H9 (cell line): ENCODE data around the gene CHRM4. TPM values are rescaled to one million over a fixed set of nuclear protein-coding genes. Genes with fewer than 3 reads are reported as not detected.

Source experiments
- DNase-seq: peaks from one replicate; pipeline ENCODE4 v3.0.0-alpha.2; 2017
- H2AFZ ChIP-seq: one replicate; pipeline ENCODE4 v1.6.1; 2013; ENCODE audit warnings: mild to moderate bottlenecking, low read length, control low read depth, moderate library complexity
- H2AK5ac ChIP-seq: 2 replicates; pipeline ENCODE4 v1.6.1; 2013; ENCODE audit warnings: low read length, control low read depth, mixed read lengths; ENCODE audit not compliant: insufficient read length
- H2BK120ac ChIP-seq: one replicate; pipeline ENCODE4 v1.6.1; 2013; ENCODE audit warnings: low read depth, mild to moderate bottlenecking, low read length, control low read depth, inconsistent platforms; ENCODE audit not compliant: poor library complexity, severe bottlenecking
- H2BK12ac ChIP-seq: 2 replicates; pipeline ENCODE4 v1.6.1; 2013; ENCODE audit warnings: low read length, control low read depth, mixed read lengths, low read depth; ENCODE audit not compliant: insufficient read length
- H2BK15ac ChIP-seq: 2 replicates; pipeline ENCODE4 v1.6.1; 2013; ENCODE audit warnings: low read depth, low read length, control low read depth
- H2BK20ac ChIP-seq: one replicate; pipeline ENCODE4 v1.6.1; 2013; ENCODE audit warnings: low read depth, mild to moderate bottlenecking, low read length, control low read depth, inconsistent platforms; ENCODE audit not compliant: poor library complexity, severe bottlenecking
- H2BK5ac ChIP-seq: 2 replicates; pipeline ENCODE4 v1.6.1; 2013; ENCODE audit warnings: low read length, control low read depth, mixed read lengths; ENCODE audit not compliant: insufficient read length
- H3K14ac ChIP-seq: 2 replicates; pipeline ENCODE4 v1.6.1; 2013; ENCODE audit warnings: low read length, control low read depth; ENCODE audit not compliant: insufficient read depth
- H3K18ac ChIP-seq: 2 replicates; pipeline ENCODE4 v1.6.1; 2013; ENCODE audit warnings: low read depth, mild to moderate bottlenecking, mixed read lengths, low read length, control low read depth; ENCODE audit not compliant: insufficient read length
- H3K23ac ChIP-seq: 2 replicates; pipeline ENCODE4 v1.6.1; 2013; ENCODE audit warnings: low read length, control low read depth, mixed read lengths, low read depth; ENCODE audit not compliant: insufficient read length
- H3K23me2 ChIP-seq: 2 replicates; pipeline ENCODE4 v1.6.1; 2013; ENCODE audit warnings: low read depth, mild to moderate bottlenecking, mixed read lengths, low read length, control low read depth; ENCODE audit not compliant: insufficient read length, poor library complexity, severe bottlenecking
- H3K27ac ChIP-seq: 2 replicates; pipeline ENCODE4 v1.5.1; 2013; ENCODE audit warnings: low read length, control low read depth, mixed read lengths, low read depth; ENCODE audit not compliant: insufficient read length
- H3K27me3 ChIP-seq: 2 replicates; pipeline ENCODE4 v1.6.1; 2013; ENCODE audit warnings: low read length, control low read depth, inconsistent platforms; ENCODE audit not compliant: insufficient read depth
- H3K4ac ChIP-seq: 2 replicates; pipeline ENCODE4 v1.6.1; 2013; ENCODE audit warnings: low read depth, mild to moderate bottlenecking, control low read depth, inconsistent platforms, low read length, moderate library complexity
- H3K4me1 ChIP-seq: 2 replicates; pipeline ENCODE4 v1.6.1; 2013; ENCODE audit warnings: low read length, control low read depth, inconsistent platforms; ENCODE audit not compliant: insufficient read depth
- H3K4me2 ChIP-seq: 2 replicates; pipeline ENCODE4 v1.6.1; 2013; ENCODE audit warnings: low read length, control low read depth, mixed read lengths; ENCODE audit not compliant: insufficient read length, insufficient read depth
- H3K56ac ChIP-seq: 2 replicates; pipeline ENCODE4 v1.6.1; 2013; ENCODE audit warnings: low read depth, mild to moderate bottlenecking, mixed read lengths, low read length, control low read depth; ENCODE audit not compliant: insufficient read length
- H3K79me1 ChIP-seq: 2 replicates; pipeline ENCODE4 v1.6.1; 2013; ENCODE audit warnings: low read depth, mild to moderate bottlenecking, moderate library complexity, low read length, control low read depth, inconsistent platforms; ENCODE audit not compliant: insufficient read depth, poor library complexity, severe bottlenecking
- H3K79me2 ChIP-seq: 2 replicates; pipeline ENCODE4 v1.6.1; 2013; ENCODE audit warnings: low read length, control low read depth, inconsistent platforms; ENCODE audit not compliant: insufficient read depth
- H3K9ac ChIP-seq: 2 replicates; pipeline ENCODE4 v1.6.1; 2013; ENCODE audit warnings: low read length, control low read depth, mixed read lengths; ENCODE audit not compliant: insufficient read length; ENCODE audit errors: extremely low read depth
- H3K9me3 ChIP-seq: one replicate; pipeline ENCODE4 v1.6.1; 2013; ENCODE audit warnings: low read depth, low read length, inconsistent platforms; ENCODE audit not compliant: control insufficient read depth
- H3T11ph ChIP-seq: one replicate; pipeline ENCODE4 v1.6.1; 2013; ENCODE audit warnings: mild to moderate bottlenecking, low read length, control low read depth, inconsistent platforms
- H4K20me1 ChIP-seq: one replicate; pipeline ENCODE4 v1.6.1; 2013; ENCODE audit not compliant: control insufficient read depth, insufficient read length, insufficient read depth
- H4K5ac ChIP-seq: 2 replicates; pipeline ENCODE4 v1.6.1; 2013; ENCODE audit warnings: low read depth, mild to moderate bottlenecking, mixed read lengths, low read length, control low read depth; ENCODE audit not compliant: insufficient read length
- H4K8ac ChIP-seq: replicated peaks from 2 replicates; pipeline ENCODE4 v1.6.1; 2013; ENCODE audit warnings: low read length, control low read depth, mixed read lengths, low read depth; ENCODE audit not compliant: insufficient read length
- H4K91ac ChIP-seq: 2 replicates; pipeline ENCODE4 v1.6.1; 2013; ENCODE audit warnings: low read depth, mild to moderate bottlenecking, moderate library complexity, mixed read lengths, low read length, control low read depth; ENCODE audit not compliant: insufficient read length
- H3K27ac Mint-ChIP-seq, 3 experiments: 2 replicates in 2 of 3; 3 replicates in 1 of 3; pipeline ENCODE4 v1.8.0; 2020 to 2021; ENCODE audit warnings: mixed read lengths in 3 of 3, mild to moderate bottlenecking in 1 of 3, moderate library complexity in 1 of 3
- H3K27me3 Mint-ChIP-seq: 2 replicates; pipeline ENCODE4 v1.8.0; 2021; ENCODE audit warnings: low read depth, mild to moderate bottlenecking, moderate library complexity, mixed read lengths
- H3K36me3 Mint-ChIP-seq, 3 experiments: 2 replicates in 2 of 3; 3 replicates in 1 of 3; pipeline ENCODE4 v1.8.0; 2020 to 2021; ENCODE audit warnings: low read depth in 3 of 3, mixed read lengths in 3 of 3; ENCODE audit not compliant: insufficient read depth in 1 of 3
- H3K4me1 Mint-ChIP-seq, 2 experiments: 2 replicates each; pipeline ENCODE4 v1.8.0; 2020; ENCODE audit warnings: mixed read lengths in 2 of 2
- H3K4me3 Mint-ChIP-seq, 2 experiments: 2 replicates in 1 of 2; 3 replicates in 1 of 2; pipeline ENCODE4 v1.8.0; 2020 to 2021; ENCODE audit warnings: mild to moderate bottlenecking in 2 of 2, mixed read lengths in 2 of 2, moderate library complexity in 1 of 2
- H3K9me3 Mint-ChIP-seq, 2 experiments: 2 replicates in 1 of 2; 3 replicates in 1 of 2; pipeline ENCODE4 v1.8.0; 2020; ENCODE audit warnings: mild to moderate bottlenecking in 2 of 2, mixed read lengths in 2 of 2, moderate library complexity in 1 of 2
- WGBS: extraction: QIAGEN DNeasy Blood & Tissue Kit; methylation state at CpG from one replicate; pipeline ENCODE4 v1.1.7; 2013; ENCODE audit warnings: missing lambda C conversion rate, low lambda C conversion rate, mixed read lengths; ENCODE audit not compliant: insufficient read length; ENCODE audit errors: extremely low coverage; 5-methylcytosine and 5-hydroxymethylcytosine counted together
- total RNA-seq: library from RNA; stranded (reverse); gene quantifications from 2 replicates; pipeline ENCODE4 v1.2.1, GENCODE V29; 2021
- TF ChIP-seq, protein P1 (sequence below): fragments of 200-600 bp; sonication (generic); conservative IDR thresholded peaks from 3 replicates; pipeline ENCODE4 v1.8.0; 2021; ENCODE audit warnings: antibody characterized with exemption, mild to moderate bottlenecking

CHRM4 gene
- total RNA-seq, 1 experiment from 2014 or later = 1.0 TPM

GRCh38 chr11:46363031-46363407 is 28.6 kb downstream of the CHRM4 start:
- Histone ChIP-seq H2BK20ac (no peak overlapping the region), H3K9ac (no peak overlapping the region), H3K56ac (no peak overlapping the region), H3K27me3 (no peaks in the 10 kb centered on the region), H3K4ac (no peak overlapping the region), H3K4me2 (no peak overlapping the region), H2BK5ac (no peak overlapping the region), H4K91ac (no peak overlapping the region), H3K9me3 (no peaks in the 10 kb centered on the region), H3K79me2 (no peaks in the 10 kb centered on the region; the same call in 1 of the 2 replicates), H3K14ac (no peak overlapping the region), H4K5ac (no peak overlapping the region), H3K79me1 (no peaks in the 10 kb centered on the region), H3K23ac (no peak overlapping the region), H3K23me2 (no peaks in the 10 kb centered on the region), H4K8ac (no peak overlapping the region), H3K27ac (no peak overlapping the region), H2BK120ac (no peak overlapping the region), H2BK12ac (no peak overlapping the region), H2AK5ac (no peak overlapping the region), H3K4me1 (no peaks in the 10 kb centered on the region; the same call in 1 of the 2 replicates), H3T11ph (no peak overlapping the region), H2AFZ (no peak overlapping the region), H3K18ac (no peak overlapping the region), H2BK15ac (no peak overlapping the region), H4K20me1 (no peaks in the 10 kb centered on the region)
- WGBS = no CpG with 5 or more reads among the region's 9 CpGs
- no peaks in the 10 kb centered on the region for H3K9me3 Mint-ChIP-seq
- peak overlapping the region; percentile 29 to 64 (median 45); a peak in 5 of 7 replicates for H3K27ac Mint-ChIP-seq
- TF ChIP-seq, protein P1, sequence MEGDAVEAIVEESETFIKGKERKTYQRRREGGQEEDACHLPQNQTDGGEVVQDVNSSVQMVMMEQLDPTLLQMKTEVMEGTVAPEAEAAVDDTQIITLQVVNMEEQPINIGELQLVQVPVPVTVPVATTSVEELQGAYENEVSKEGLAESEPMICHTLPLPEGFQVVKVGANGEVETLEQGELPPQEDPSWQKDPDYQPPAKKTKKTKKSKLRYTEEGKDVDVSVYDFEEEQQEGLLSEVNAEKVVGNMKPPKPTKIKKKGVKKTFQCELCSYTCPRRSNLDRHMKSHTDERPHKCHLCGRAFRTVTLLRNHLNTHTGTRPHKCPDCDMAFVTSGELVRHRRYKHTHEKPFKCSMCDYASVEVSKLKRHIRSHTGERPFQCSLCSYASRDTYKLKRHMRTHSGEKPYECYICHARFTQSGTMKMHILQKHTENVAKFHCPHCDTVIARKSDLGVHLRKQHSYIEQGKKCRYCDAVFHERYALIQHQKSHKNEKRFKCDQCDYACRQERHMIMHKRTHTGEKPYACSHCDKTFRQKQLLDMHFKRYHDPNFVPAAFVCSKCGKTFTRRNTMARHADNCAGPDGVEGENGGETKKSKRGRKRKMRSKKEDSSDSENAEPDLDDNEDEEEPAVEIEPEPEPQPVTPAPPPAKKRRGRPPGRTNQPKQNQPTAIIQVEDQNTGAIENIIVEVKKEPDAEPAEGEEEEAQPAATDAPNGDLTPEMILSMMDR = no peak
- peaks cover 24 to 41% of the 10 kb centered on the region in 2 experiments for H3K4me1 Mint-ChIP-seq
- no peak for DNase-seq
- peaks cover 0 to 3% (median 2%) of the 10 kb centered on the region in 3 experiments; a peak in 5 of 7 replicates for H3K36me3 Mint-ChIP-seq
- no peaks in the 10 kb centered on the region for H3K27me3 Mint-ChIP-seq
- no peak overlapping the region for H3K4me3 Mint-ChIP-seq
